Karpas-422 (cell line): ENCODE results near the gene SLF2. TPM values are rescaled to one million over a fixed set of nuclear protein-coding genes. Genes with fewer than 3 reads are reported as not detected.
A peak's percentile ranks its signal among the peaks of the same experiment; 100 is the strongest.

Experiments
- DNase-seq: peaks from one replicate; pipeline ENCODE4 v3.0.0-alpha.2; 2015
- H2AFZ ChIP-seq: fragments of 200-600 bp; sonication (generic); 2 replicates; pipeline ENCODE4 v1.6.1; 2014; ENCODE audit warnings: antibody characterized with exemption, low read length, mixed read lengths
- H3K27ac ChIP-seq: fragments of 200-600 bp; sonication (generic); 2 replicates; pipeline ENCODE4 v1.5.1; 2014; ENCODE audit warnings: mild to moderate bottlenecking, low read length, moderate library complexity
- H3K27me3 ChIP-seq: fragments of 200-600 bp; sonication (generic); 2 replicates; pipeline ENCODE4 v1.6.1; 2014; ENCODE audit warnings: low read length, mixed read lengths
- H3K36me3 ChIP-seq: fragments of 200-600 bp; sonication (generic); 2 replicates; pipeline ENCODE4 v1.6.1; 2014; ENCODE audit warnings: low read length, mixed read lengths; ENCODE audit not compliant: insufficient read depth
- H3K4me1 ChIP-seq: fragments of 200-600 bp; sonication (generic); 2 replicates; pipeline ENCODE4 v1.6.1; 2014; ENCODE audit warnings: mild to moderate bottlenecking, low read length, mixed read lengths
- H3K4me2 ChIP-seq: fragments of 200-600 bp; sonication (generic); 2 replicates; pipeline ENCODE4 v1.6.1; 2014; ENCODE audit warnings: low read length, low read depth, mild to moderate bottlenecking; ENCODE audit not compliant: poor library complexity, severe bottlenecking
- H3K4me3 ChIP-seq: fragments of 200-600 bp; sonication (generic); 2 replicates; pipeline ENCODE4 v1.5.1; 2014; ENCODE audit warnings: mild to moderate bottlenecking, antibody characterized with exemption, low read length, mixed read lengths
- H3K79me2 ChIP-seq: fragments of 200-600 bp; sonication (generic); 2 replicates; pipeline ENCODE4 v1.6.1; 2014; ENCODE audit warnings: mild to moderate bottlenecking, low read length, mixed read lengths
- H3K9ac ChIP-seq: fragments of 200-600 bp; sonication (generic); 2 replicates; pipeline ENCODE4 v1.6.0; 2014; ENCODE audit warnings: low read length
- H3K9me2 ChIP-seq: fragments of 200-600 bp; sonication (generic), shearing (Covaris generic); replicated peaks from 2 replicates; pipeline ENCODE4 v1.6.0; 2014; ENCODE audit warnings: mild to moderate bottlenecking, low read length, moderate library complexity; ENCODE audit not compliant: insufficient read depth
- H3K9me3 ChIP-seq: fragments of 300-700, 200-600 bp; sonication (generic); 2 replicates; pipeline ENCODE4 v1.6.1; 2014; ENCODE audit warnings: low read length, mixed read lengths
- H4K20me1 ChIP-seq: fragments of 200-600 bp; sonication (generic); 2 replicates; pipeline ENCODE4 v1.6.1; 2014; ENCODE audit warnings: mild to moderate bottlenecking, antibody characterized with exemption, low read length, low read depth; ENCODE audit not compliant: insufficient read depth
- total RNA-seq: library from RNA; depleted of rRNA; stranded (reverse); fragments of >200 nt; shearing (Covaris generic); gene quantifications from 2 replicates; pipeline ENCODE4 v1.2.3, GENCODE V29; 2014; ENCODE audit warnings: low replicate concordance

Gene SLF2
- total RNA-seq, 1 experiment from 2014 or later, result 52.4 TPM

- DNase-seq, result no peak
- Histone ChIP-seq H3K4me1 (peaks cover 24% of the 10 kb centered on the region), H3K4me3 (no peak overlapping the region), H3K36me3 (peaks cover 11% of the 10 kb centered on the region; the same call in 1 of the 2 replicates), H4K20me1 (peaks cover 7% of the 10 kb centered on the region), H3K9me2 (no peaks in the 10 kb centered on the region), H3K9ac (no peak overlapping the region), H3K27me3 (no peaks in the 10 kb centered on the region), H3K27ac (no peak overlapping the region), H2AFZ (no peak overlapping the region), H3K4me2 (no peak overlapping the region), H3K79me2 (peaks cover 33% of the 10 kb centered on the region), H3K9me3 (no peaks in the 10 kb centered on the region)
Observed at GRCh38 chr10:100983868-100984671, 71.3 kb downstream of the SLF2 start.

DNA sequence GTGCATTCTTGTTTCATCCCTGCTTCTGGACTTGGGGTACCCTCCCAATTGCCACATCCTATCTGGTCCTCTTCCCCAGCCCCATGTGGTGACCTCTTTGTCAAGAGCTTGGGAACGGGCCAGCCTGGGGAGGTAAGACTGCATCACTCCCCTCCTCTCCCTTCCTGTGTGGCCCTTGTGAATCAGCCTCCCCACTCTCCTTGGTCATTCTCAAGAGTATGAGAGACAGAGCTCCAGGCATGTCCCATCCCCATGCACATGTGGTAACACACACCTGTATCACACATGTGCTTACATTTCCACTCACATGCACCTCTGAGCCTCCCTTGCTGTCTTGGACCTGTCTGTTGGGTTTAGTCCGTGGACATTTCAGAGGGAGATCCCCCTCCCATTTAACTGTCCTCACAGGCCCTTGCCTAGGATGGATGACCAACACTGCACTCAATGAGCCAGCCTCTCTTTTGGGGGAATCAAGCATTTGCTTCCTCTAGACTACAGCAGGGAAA lies 72.0 kb downstream of the SLF2 start:
- Histone ChIP-seq H4K20me1 (peaks cover 12% of the 10 kb centered on the region), H3K4me2 (no peak overlapping the region), H3K9me3 (no peaks in the 10 kb centered on the region), H3K9ac (no peak overlapping the region), H3K27ac (no peak overlapping the region), H3K4me3 (no peak overlapping the region), H3K9me2 (no peaks in the 10 kb centered on the region), H3K4me1 (peaks cover 30% of the 10 kb centered on the region), H3K79me2 (peaks cover 39% of the 10 kb centered on the region), H3K27me3 (no peaks in the 10 kb centered on the region), H2AFZ (no peak overlapping the region), H3K36me3 (peaks cover 17% of the 10 kb centered on the region; the same call in 1 of the 2 replicates)
- no peak for DNase-seq

- H3K9ac ChIP-seq, result no peak overlapping the region
- DNase-seq, result no peak
Observed at GRCh38 chr10:100985336-100985735, 72.6 kb downstream of the SLF2 start.

GRCh38 chr10:100986623-100986951 lies 73.8 kb downstream of the SLF2 start:
- Histone ChIP-seq H3K9me2 (no peaks in the 10 kb centered on the region), H3K27ac (no peak overlapping the region), H3K4me1 (peaks cover 32% of the 10 kb centered on the region), H3K79me2 (peaks cover 46% of the 10 kb centered on the region), H2AFZ (peak overlapping the region; percentile 23), H3K4me2 (peak overlapping the region; percentile 89), H3K4me3 (peak overlapping the region; percentile 94), H3K9me3 (no peaks in the 10 kb centered on the region), H4K20me1 (peaks cover 17% of the 10 kb centered on the region), H3K36me3 (peaks cover 29% of the 10 kb centered on the region; the same call in 1 of the 2 replicates), H3K27me3 (no peaks in the 10 kb centered on the region), H3K9ac (peak overlapping the region; percentile 85)
- DNase-seq, result no peak

More at GRCh38 chr10:100985336-100985735, 72.6 kb downstream of the SLF2 start:
- no peaks in the 10 kb centered on the region for H3K27me3 ChIP-seq
- H3K4me2 ChIP-seq, result peak overlapping the region; percentile 89
- peaks cover 43% of the 10 kb centered on the region for H3K79me2 ChIP-seq
- H3K36me3 ChIP-seq, result peaks cover 22% of the 10 kb centered on the region; the same call in 1 of the 2 replicates
- peaks cover 13% of the 10 kb centered on the region for H4K20me1 ChIP-seq
- no peak overlapping the region for H2AFZ ChIP-seq
- H3K4me1 ChIP-seq, result peaks cover 32% of the 10 kb centered on the region
- H3K27ac ChIP-seq, result no peak overlapping the region
- H3K4me3 ChIP-seq, result no peak overlapping the region
- H3K9me2 ChIP-seq, result no peaks in the 10 kb centered on the region
- H3K9me3 ChIP-seq, result no peaks in the 10 kb centered on the region

DNA sequence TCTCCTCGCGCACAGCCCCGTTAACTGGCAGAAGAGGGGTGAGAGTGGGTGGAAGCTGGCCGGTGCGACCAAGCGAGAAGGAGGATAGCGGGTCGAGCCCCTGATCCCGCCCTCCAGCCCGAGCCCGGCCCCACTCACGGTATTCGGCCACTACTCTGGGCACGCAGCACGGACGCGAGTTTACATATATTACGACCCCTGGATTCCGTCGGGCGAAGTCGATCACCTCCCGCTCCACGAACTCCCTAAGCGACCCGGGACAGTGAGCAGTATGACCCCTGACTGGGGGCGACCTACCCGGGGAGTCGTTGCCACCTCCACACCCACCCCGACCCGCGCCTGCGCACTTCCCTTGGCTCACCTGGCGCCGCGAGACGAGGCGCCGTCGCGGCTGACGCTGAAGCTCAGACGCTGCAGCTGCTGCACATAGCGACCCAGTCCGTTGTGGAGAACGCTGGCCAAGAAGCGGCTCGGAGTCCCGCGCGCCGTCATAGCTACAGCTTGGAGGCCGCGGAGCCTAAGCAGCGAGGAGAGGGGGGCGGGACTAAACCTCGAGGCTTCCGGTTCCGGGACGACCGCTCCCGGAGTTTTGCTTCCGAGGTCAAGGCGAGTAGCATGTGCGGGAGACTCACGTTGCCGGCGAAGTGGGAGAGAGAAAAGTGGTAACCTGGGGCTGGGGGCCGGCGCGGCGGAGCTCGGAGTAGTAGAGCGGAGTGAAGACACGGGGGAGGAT lies 74.4 kb downstream of the SLF2 start, which contains the start of the genes MRPL43 and TWNK:
Gene MRPL43 (minus strand): TSS at position 546 of the 733 bp plus-strand sequence. CDS start 54 bp downstream, at position 492.
Gene TWNK (plus strand): TSS at position 592 of the 733 bp plus-strand sequence. CDS start 668 bp downstream, outside the sequence.
- H3K27ac ChIP-seq, result peak within 1 kb of the TSS; percentile 46
- peak within 1 kb of the TSS; percentile 23 for H2AFZ ChIP-seq
- peaks cover 32% of the 10 kb centered on the region for H3K4me1 ChIP-seq
- H3K79me2 ChIP-seq, result peaks cover 46% of the 10 kb centered on the region
- peak; percentile 94 for DNase-seq
- H3K4me2 ChIP-seq, result peak within 1 kb of the TSS; percentile 89
- H4K20me1 ChIP-seq, result peaks cover 17% of the 10 kb centered on the region
- no peaks in the 10 kb centered on the region for H3K27me3 ChIP-seq
- H3K9me3 ChIP-seq, result no peaks in the 10 kb centered on the region
- peak within 1 kb of the TSS; percentile 85 for H3K9ac ChIP-seq
- H3K4me3 ChIP-seq, result peak within 1 kb of the TSS; percentile 94
- H3K9me2 ChIP-seq, result no peaks in the 10 kb centered on the region
- H3K36me3 ChIP-seq, result peaks cover 29% of the 10 kb centered on the region; the same call in 1 of the 2 replicates

DNA sequence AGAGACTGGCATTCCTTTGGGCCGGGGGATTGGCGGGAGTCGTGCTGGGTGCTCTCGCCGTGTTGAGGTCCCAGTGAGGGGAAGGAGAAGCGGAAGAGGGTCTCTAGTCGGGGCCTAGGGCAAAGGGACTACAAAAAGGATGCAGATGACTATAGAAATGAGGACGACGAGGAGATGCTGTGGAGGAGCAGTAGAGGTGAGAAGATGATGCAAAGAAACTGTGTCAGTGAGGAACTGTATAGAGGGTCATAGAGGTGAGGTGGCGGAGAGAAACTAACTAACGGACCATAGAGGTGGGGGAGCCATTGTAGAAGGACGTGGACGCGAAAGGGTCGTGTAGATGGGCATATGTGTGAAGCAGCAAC lies 74.9 kb downstream of the SLF2 start:
- Histone ChIP-seq H3K4me3 (peak overlapping the region; percentile 94), H3K36me3 (peaks cover 29% of the 10 kb centered on the region; the same call in 1 of the 2 replicates), H2AFZ (no peak overlapping the region), H3K9me3 (no peaks in the 10 kb centered on the region), H3K9ac (peak overlapping the region; percentile 85), H3K27ac (peak overlapping the region; percentile 46; the same call in 1 of the 2 replicates), H4K20me1 (peaks cover 17% of the 10 kb centered on the region), H3K4me2 (peak overlapping the region; percentile 89), H3K4me1 (peaks cover 32% of the 10 kb centered on the region), H3K79me2 (peaks cover 46% of the 10 kb centered on the region), H3K9me2 (no peaks in the 10 kb centered on the region), H3K27me3 (no peaks in the 10 kb centered on the region)
- no peak for DNase-seq

DNA sequence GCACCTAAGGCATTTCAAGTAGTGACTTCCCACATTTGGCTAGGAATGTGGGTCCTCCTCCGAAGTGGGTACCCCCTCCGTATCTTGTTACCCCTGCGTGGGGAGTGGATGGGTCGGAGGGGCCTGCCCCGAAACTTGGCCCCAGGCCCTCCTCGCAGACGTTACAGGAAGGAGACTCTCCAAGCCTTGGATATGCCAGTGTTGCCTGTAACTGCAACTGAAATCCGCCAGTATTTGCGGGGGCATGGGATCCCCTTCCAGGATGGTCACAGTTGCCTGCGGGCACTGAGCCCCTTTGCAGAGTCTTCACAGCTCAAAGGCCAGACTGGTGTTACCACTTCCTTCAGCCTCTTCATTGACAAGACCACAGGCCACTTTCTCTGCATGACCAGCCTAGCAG lies 75.4 kb downstream of the SLF2 start:
- H3K4me2 ChIP-seq, result peak overlapping the region; percentile 89
- H3K9ac ChIP-seq, result peak overlapping the region; percentile 85
- H4K20me1 ChIP-seq, result peaks cover 17% of the 10 kb centered on the region
- DNase-seq, result no peak
- no peak overlapping the region for H2AFZ ChIP-seq
- peaks cover 32% of the 10 kb centered on the region for H3K4me1 ChIP-seq
- no peaks in the 10 kb centered on the region for H3K9me2 ChIP-seq
- H3K27me3 ChIP-seq, result no peaks in the 10 kb centered on the region
- H3K27ac ChIP-seq, result peak overlapping the region; percentile 46; the same call in 1 of the 2 replicates
- H3K36me3 ChIP-seq, result peaks cover 29% of the 10 kb centered on the region; the same call in 1 of the 2 replicates
- H3K79me2 ChIP-seq, result peaks cover 46% of the 10 kb centered on the region
- H3K4me3 ChIP-seq, result peak overlapping the region; percentile 94
- H3K9me3 ChIP-seq, result no peaks in the 10 kb centered on the region
